Loucy (cell line): ENCODE results near the gene SFTA2.

ENCODE experiments used
- CTCF ChIP-seq: fragments of 200-600 bp; sonication (generic); conservative IDR thresholded peaks from 2 replicates; pipeline ENCODE4 v1.5.1; 2014; ENCODE audit warnings: mild to moderate bottlenecking, antibody characterized with exemption, low read length
- EZH2phosphoT487 ChIP-seq: fragments of 200-600 bp; IDR thresholded peaks from 2 replicates; pipeline ENCODE4 v1.6.1; 2018; ENCODE audit warnings: antibody characterized with exemption, mild to moderate bottlenecking, moderate library complexity, borderline replicate concordance

DNA sequence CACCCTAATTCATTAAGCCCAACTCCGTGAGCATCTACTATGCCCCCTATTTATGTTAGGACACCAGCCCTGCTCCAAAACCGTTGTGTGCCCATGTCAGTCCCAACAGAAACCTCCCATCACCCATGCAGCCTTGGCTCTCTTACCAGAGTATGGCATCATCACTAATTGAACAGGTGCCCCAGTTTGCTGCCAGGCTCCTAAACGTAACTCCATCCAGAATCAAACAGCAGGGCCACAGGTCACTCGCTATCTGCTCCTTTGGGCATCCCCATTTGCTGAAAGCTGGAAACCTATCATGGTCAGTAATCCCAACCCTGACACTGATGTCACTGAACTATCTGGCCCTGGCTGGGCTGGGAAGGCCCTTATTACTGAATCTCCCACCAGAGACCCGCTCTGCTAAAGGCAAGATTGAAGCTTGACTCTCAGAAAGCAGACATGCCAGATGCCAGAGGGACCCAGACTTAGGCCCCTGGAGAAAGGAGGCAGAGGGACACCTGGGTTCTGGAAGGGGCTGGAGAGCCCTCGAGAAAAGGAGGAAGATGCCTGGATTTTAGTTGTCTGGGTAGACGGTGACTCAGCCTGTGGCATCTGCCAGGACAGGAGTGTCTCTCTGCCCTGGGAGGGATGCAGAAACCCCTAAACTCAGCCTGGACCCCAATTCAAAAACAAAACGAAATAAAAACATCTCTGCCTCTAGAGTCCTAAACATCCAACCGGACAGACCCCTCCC, 22.8 kb upstream of the SFTA2 start:
- TF ChIP-seq CTCF (no peak), EZH2phosphoT487 (no peak)
